CD4-positive, alpha-beta T cell treated with Interleukin-15 for 4 hours (primary cell): ENCODE data around the gene RASL12.
A peak's percentile ranks its signal among the peaks of the same experiment; 100 is the strongest.
"Not testable (repeated sequence)": the region's sequence is repeated elsewhere in the genome, so short reads cannot be mapped to it uniquely, and the experiment has no call there.

Experiments used
- DNase-seq: peaks from one replicate; pipeline ENCODE4 v3.0.0-alpha.2; 2020; ENCODE audit warnings: low spot score

Gene RASL12

DNA sequence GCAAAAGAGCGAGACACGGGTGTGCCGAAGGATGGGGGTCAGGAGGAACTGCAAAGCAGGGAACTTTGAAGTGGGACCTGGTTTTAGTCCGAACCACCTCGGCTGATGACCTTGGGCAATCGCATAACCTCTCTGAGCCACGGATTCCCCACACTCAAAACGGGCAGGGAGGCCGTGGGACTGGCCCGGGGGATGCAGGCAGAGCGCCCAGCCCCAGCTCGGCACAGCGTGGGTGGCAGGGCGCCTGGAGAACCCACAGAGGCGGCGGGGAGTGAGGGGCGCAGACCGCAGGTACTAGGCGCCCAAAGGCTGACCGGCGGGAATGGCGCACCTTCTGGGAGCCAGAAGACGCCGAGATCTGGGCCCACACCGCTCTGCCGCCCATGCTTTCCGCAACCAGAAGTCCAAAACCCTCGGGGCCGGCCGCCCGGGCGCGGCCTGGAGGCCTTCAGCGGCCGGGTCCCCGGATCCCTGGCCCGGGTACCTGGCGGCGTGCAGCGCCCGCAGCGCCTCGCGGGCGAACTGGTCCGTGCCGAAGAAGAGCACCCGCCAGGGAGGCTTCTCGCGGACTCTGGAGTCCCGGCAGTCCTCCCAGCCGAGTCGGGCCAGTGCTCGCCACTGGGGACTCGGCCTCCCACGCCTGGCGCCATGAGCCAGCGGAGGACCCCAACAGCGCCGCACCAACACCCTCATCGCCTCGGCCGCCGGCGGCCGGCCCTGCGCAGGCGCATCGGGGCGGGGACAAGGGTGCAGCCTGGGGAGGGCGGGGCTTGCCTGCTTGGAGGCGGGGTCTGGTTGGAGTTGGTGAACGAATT, 38.7 kb downstream of the RASL12 start, which contains the start of gene MTFMT:
MTFMT (minus strand) TSS at position 719 of the 815 bp plus-strand sequence; CDS start at position 693, 26 bp downstream.
- DNase-seq: peak; percentile 93

DNA sequence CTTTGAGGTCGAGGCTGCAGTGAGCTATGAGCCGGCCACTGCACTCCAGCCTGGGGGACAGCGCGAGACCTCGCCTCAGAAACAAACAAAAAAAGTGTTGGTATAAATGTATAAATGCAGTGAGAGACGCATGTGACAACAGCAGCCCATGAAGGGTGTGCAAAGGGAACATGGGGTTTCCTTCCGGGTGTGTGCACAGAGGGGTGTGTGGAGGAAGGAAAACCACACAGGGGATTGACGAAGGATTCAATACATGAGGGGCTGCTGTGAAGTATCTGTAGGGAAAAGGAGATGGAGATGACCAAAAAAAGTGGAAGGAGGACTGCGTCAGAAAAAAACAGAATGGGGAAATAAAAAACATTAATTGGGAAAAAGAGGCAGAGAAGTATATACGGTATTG, 39.5 kb downstream of the RASL12 start:
- no peak for DNase-seq

DNA sequence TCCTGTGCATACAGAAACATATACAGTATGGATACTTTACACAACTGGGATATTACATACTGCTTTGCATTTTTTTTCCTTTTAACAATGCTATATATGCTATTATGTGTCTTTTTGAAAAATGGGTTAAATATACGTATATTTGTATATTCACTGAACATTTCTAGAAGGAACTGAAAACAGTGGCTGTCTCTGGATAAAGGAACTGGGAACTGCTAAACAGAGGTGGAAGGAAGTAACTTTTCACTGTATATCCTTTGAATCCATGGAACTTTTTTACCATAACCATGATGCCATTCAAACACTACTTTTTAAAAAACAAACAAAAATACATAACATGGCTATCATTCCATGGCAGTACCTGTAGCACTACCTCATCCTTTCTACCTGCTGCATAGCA, 40.2 kb downstream of the RASL12 start:
- no peak for DNase-seq

GRCh38 chr15:65026756-65027155, 41.0 kb downstream of the RASL12 start:
- DNase-seq: no peak

DNA sequence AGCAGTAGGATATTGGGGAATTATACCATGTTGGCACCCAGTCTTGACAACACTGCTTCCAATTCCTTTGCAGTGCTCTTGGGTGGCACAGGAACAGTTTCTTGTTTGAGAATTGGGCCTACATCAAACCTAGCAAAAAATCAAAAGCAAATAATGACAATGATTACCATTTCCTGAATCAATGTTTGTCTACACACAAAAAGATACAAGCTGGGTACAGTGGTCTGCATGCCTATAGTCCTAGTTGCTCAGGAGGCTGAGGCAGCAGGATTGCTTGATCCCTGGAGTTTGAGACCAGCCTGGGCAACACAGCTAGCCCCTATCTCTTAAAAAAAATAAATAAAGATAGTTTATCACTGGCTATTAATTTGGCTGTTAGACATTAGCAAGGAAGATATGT, 46.3 kb downstream of the RASL12 start:
- no peak for DNase-seq

GRCh38 chr15:65020419-65020818, 47.4 kb downstream of the RASL12 start:
- no peak for DNase-seq

GRCh38 chr15:65011198-65011597, 56.6 kb downstream of the RASL12 start:
- not testable (repeated sequence) for DNase-seq

DNA sequence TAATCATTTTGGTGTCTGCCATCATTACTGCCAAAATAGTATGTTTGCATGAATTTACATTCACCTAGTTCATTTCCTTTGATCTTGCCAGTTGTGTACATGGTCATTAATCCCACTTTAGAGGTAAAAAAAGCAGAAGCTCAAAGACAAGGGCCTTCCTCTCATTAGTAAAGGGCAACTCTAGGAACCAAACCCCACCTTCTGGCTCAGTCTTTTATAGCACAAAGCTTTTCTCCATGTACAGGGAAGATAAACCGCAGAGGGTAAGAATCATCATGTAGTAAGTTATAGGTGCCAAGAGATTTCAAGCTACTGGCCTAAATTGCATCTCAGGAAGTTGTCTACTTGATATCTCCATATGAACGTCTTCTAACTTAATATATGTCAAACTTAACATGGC, 58.8 kb downstream of the RASL12 start:
- no peak for DNase-seq

DNA sequence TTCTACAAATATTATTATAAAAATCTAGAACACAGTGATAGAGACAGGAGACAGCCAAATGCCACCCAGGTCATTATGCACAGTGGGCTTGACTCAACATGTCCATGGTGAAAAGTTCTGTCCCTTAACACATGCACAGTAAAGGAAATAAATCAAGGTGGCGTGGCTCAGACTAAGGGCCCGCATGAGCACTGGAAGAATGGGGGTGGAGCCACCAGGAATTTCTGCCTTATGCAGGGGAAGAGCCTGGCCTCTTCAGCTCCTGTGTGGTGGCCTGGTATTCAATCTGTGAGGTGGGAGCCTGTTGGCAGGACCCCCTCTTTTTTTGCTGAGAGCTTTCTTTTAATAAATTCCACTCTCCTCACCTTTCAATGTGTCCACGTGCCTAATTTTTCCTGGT, 60.9 kb downstream of the RASL12 start:
- DNase-seq: no peak

DNA sequence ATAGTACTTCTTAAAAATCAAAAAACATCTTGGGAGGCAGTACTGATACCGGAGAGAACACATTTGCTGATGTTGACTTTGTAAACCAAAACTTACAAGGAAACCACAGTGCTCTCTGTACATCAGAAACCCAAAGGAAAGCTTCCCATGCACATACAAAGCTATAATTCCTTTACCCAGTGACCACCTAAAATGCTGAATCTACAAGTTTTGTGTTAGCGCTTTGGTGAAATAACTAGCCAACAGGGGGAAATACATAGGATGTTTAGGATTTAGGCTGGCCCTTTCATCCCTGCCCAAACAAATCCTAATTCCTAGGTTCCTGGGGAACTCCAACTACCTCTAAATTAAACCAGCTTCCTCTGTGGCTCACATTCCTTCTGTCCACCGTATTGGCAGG, 62.8 kb downstream of the RASL12 start:
- no peak for DNase-seq
